Naive thymus-derived CD4-positive, alpha-beta T cell (primary cell): ENCODE measurements around the gene ARHGAP9. TPM values are rescaled to one million over a fixed set of nuclear protein-coding genes. Genes with fewer than 3 reads are reported as not detected.

Experiments used
- ATAC-seq: fragments of 150-1000 bp; cut with Tn5 transposase; 2 replicates; pipeline ENCODE4 v1.10.0; 2021; ENCODE audit warnings: mild to moderate bottlenecking, moderate library complexity
- CTCF ChIA-PET: fragments of 350-600 bp; sonication (Branson Sonifier 250); formaldehyde crosslinking; loops from one replicate; lab custom pipeline; 2021; ENCODE audit warnings: antibody characterized with exemption; lab: Charles Lee
- POLR2A ChIA-PET: fragments of 350-600 bp; sonication (Branson Sonifier 250); formaldehyde crosslinking; loops from one replicate; lab custom pipeline; 2021; ENCODE audit warnings: antibody characterized with exemption, inconsistent platforms; lab: Charles Lee
- DNase-seq, 9 donors: peaks; one replicate each; pipeline versions ENCODE4 v3.0.0 to v3.0.0-alpha.2; 2020 to 2022; ENCODE audit warnings: mixed read lengths in 1 of 9
- H3K27ac ChIP-seq: one replicate; pipeline ENCODE4 v1.7.0; 2013; ENCODE audit warnings: mild to moderate bottlenecking, low read depth, low read length, moderate library complexity
- H3K27me3 ChIP-seq, 2 donors: one replicate each; pipeline ENCODE4 v1.7.0; 2013; ENCODE audit warnings: low read length in 2 of 2, mild to moderate bottlenecking in 2 of 2, moderate library complexity in 2 of 2; ENCODE audit not compliant: control insufficient read depth in 2 of 2, insufficient read depth in 2 of 2
- H3K36me3 ChIP-seq, 3 experiments: 1 replicate in 2 of 3; 2 replicates in 1 of 3; pipeline ENCODE4 v1.7.0; 2013; ENCODE audit warnings: low read length in 3 of 3, mild to moderate bottlenecking in 3 of 3, moderate library complexity in 1 of 3; ENCODE audit not compliant: insufficient read depth in 3 of 3, control insufficient read depth in 2 of 3
- H3K4me1 ChIP-seq, 2 donors: one replicate each; pipeline ENCODE4 v1.7.0; 2013; ENCODE audit warnings: low read length in 2 of 2, mild to moderate bottlenecking in 2 of 2, moderate library complexity in 1 of 2; ENCODE audit not compliant: control insufficient read depth in 2 of 2, insufficient read depth in 2 of 2
- H3K4me3 ChIP-seq: 2 replicates; pipeline ENCODE4 v1.7.0; 2013; ENCODE audit warnings: mild to moderate bottlenecking, low read length
- H3K9me3 ChIP-seq, 3 experiments: 1 replicate in 2 of 3; 2 replicates in 1 of 3; pipeline ENCODE4 v1.7.0; 2013; ENCODE audit warnings: low read length in 3 of 3; ENCODE audit not compliant: control insufficient read depth in 2 of 3
- H3K27ac Mint-ChIP-seq, 9 donors: one replicate each; pipeline ENCODE4 v1.8.0; 2020 to 2022; ENCODE audit warnings: mixed read lengths in 9 of 9, mild to moderate bottlenecking in 8 of 9, moderate library complexity in 5 of 9, inconsistent platforms in 2 of 9
- H3K27me3 Mint-ChIP-seq, 5 donors: one replicate each; pipeline ENCODE4 v1.8.0; 2021 to 2022; ENCODE audit warnings: mixed read lengths in 5 of 5, mild to moderate bottlenecking in 1 of 5
- H3K36me3 Mint-ChIP-seq, 5 donors: one replicate each; pipeline ENCODE4 v1.8.0; 2020 to 2022; ENCODE audit warnings: mixed read lengths in 5 of 5, mild to moderate bottlenecking in 3 of 5, inconsistent platforms in 1 of 5
- H3K4me1 Mint-ChIP-seq, 7 donors: one replicate each; pipeline ENCODE4 v1.8.0; 2020 to 2022; ENCODE audit warnings: mixed read lengths in 7 of 7, mild to moderate bottlenecking in 3 of 7, inconsistent platforms in 1 of 7
- H3K4me3 Mint-ChIP-seq, 10 donors: one replicate each; pipeline ENCODE4 v1.8.0; 2020 to 2022; ENCODE audit warnings: mild to moderate bottlenecking in 10 of 10, mixed read lengths in 10 of 10, moderate library complexity in 6 of 10, inconsistent platforms in 2 of 10
- H3K9me3 Mint-ChIP-seq, 11 donors: one replicate each; pipeline ENCODE4 v1.8.0; 2020 to 2022; ENCODE audit warnings: mixed read lengths in 11 of 11, mild to moderate bottlenecking in 4 of 11, inconsistent platforms in 1 of 11, moderate library complexity in 1 of 11
- intact Hi-C, 2 donors: fragments of 100-400 bp; cut with micrococcal nuclease; formaldehyde crosslinking; loops; one replicate each; pipeline ENCODE4 v1.15.1; 2023
- polyA plus RNA-seq, 2 donors: library from polyadenylated mRNA; unstranded; fragments of 300-500 nt; fragmentation: Illumina TruSeq; gene quantifications; one replicate each; pipeline ENCODE4 v1.2.3, GENCODE V29; 2021
- total RNA-seq, 6 experiments: library from RNA in 5 of 6; stranded (reverse) in 5 of 6; gene quantifications; 1 replicate in 5 of 6; 2 replicates in 1 of 6; pipeline ENCODE4 v1.2.3 and lab custom pipeline; 2021 to 2026

ARHGAP9 gene
- total and polyA plus RNA-seq, 7 experiments from 2014 or later, result 198 to 366 (median 329) TPM

DNA sequence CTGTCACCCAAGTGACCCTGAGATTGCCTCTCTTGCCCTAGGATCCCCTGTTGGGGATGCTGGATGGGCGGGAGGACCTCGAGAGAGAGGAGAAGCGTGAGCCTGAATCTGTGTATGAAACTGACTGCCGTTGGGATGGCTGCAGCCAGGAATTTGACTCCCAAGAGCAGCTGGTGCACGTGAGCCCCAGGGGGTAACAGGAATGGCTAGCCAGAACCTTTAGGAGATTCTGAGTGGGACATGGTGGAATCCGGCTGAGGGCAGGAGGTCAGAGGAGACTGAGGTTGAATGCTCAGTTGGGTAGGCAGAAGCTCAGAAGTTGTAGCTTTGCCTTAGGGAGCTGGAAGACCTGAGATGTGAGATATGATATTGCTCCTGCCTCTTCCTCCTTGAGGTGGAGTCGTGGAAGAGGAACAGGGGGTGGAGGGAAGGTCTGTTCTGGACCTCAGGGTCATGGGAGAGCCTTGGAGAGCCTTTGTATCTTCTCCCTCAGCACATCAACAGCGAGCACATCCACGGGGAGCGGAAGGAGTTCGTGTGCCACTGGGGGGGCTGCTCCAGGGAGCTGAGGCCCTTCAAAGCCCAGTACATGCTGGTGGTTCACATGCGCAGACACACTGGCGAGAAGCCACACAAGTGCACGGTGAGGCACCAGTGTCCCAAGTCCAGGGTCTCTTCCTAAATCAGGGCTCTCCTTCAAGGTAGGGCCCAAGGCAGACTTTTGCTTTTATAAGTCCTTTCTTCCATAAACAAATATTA, 13.7 kb downstream of the ARHGAP9 start:
- no peak for DNase-seq
- H3K27me3 ChIP-seq, result no peaks in the 10 kb centered on the region
- Mint-ChIP-seq H3K27me3 (peaks cover 0 to 11% (median 4%) of the 10 kb centered on the region in 5 donors), H3K9me3 (no peaks in the 10 kb centered on the region), H3K36me3 (peaks cover 11 to 25% (median 15%) of the 10 kb centered on the region in 5 donors), H3K4me1 (peaks cover 25 to 43% (median 34%) of the 10 kb centered on the region in 7 donors), H3K4me3 (no peak overlapping the region), H3K27ac (peak overlapping the region in 8 of 9 donors; percentile 6 to 76 (median 66))
- H3K9me3 ChIP-seq, result no peaks in the 10 kb centered on the region
- ChIA-PET POLR2A (interaction anchor here (1.0 to 2.1 kb wide), 6 partner anchors 9 to 53 kb away, joined by 3 to 14 read pairs (median 6); partner anchors contain the start of genes ARHGAP9, INHBE and MARS1), CTCF (interaction anchor here (0.6 to 2.5 kb wide), 7 partner anchors 10 to 726 kb away, joined by 3 to 10 read pairs (median 3); no protein-coding TSS in a partner anchor)
- H3K4me1 ChIP-seq, result peaks cover 13 to 23% of the 10 kb centered on the region in 2 donors
- no peak for ATAC-seq
- no peak overlapping the region for H3K27ac ChIP-seq
- intact Hi-C loops, result no loop called here
- peaks cover 0 to 37% (median 3%) of the 10 kb centered on the region in 3 experiments for H3K36me3 ChIP-seq
- H3K4me3 ChIP-seq, result no peak overlapping the region

DNA sequence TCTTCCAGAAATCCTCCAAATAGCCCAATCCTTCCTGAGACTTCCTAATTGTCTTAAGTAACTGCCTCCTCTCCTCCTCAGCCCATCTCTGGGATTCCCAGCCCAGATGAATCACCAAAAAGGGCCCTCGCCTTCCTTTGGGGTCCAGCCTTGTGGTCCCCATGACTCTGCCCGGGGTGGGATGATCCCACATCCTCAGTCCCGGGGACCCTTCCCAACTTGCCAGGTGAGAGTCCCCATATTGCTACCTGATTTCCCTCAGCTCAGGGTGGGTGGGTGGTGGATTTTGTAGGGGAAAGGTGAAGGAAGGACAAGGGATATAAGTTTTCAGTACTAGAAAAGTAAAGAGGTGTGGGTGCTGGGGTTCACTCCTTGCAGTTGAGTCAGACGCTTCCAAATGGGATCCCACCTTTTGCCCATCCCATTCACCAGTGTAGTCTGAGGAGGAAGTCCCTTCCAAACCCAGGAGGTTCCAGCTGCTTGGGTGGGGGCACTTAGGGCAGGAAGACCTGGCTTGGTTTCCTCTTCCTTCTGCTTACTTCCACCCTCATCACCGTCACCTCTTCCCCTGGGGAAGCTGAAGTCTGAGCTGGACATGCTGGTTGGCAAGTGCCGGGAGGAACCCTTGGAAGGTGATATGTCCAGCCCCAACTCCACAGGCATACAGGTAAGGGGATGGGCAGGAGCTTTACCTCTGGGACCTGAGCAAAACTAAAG, 14.5 kb downstream of the ARHGAP9 start:
- Histone ChIP-seq H3K4me1 (peaks cover 20 to 25% of the 10 kb centered on the region in 2 donors), H3K27ac (no peak overlapping the region), H3K27me3 (no peaks in the 10 kb centered on the region), H3K4me3 (no peak overlapping the region), H3K9me3 (no peaks in the 10 kb centered on the region), H3K36me3 (peaks cover 0 to 30% (median 0%) of the 10 kb centered on the region in 3 experiments)
- peaks cover 0 to 17% (median 7%) of the 10 kb centered on the region in 5 donors for H3K27me3 Mint-ChIP-seq
- H3K27ac Mint-ChIP-seq, result peak overlapping the region in 6 of 9 donors; percentile 5 to 76 (median 52)
- CTCF ChIA-PET, result interaction anchor here (0.6 to 2.5 kb wide), 4 partner anchors 12 to 725 kb away, joined by 3 to 10 read pairs (median 4); no protein-coding TSS in a partner anchor
- H3K9me3 Mint-ChIP-seq, result no peaks in the 10 kb centered on the region
- intact Hi-C loops, result no loop called here
- H3K4me3 Mint-ChIP-seq, result peak overlapping the region in 2 of 10 donors; percentile 5 to 24
- H3K4me1 Mint-ChIP-seq, result peaks cover 30 to 49% (median 39%) of the 10 kb centered on the region in 7 donors
- peaks cover 11 to 25% (median 15%) of the 10 kb centered on the region in 5 donors for H3K36me3 Mint-ChIP-seq
- POLR2A ChIA-PET, result interaction anchor here (0.7 to 2.1 kb wide), 7 partner anchors 9 to 53 kb away, joined by 3 to 14 read pairs (median 5); partner anchors contain the start of genes ARHGAP9, INHBE and MARS1
- no peak for DNase-seq
- no peak for ATAC-seq

DNA sequence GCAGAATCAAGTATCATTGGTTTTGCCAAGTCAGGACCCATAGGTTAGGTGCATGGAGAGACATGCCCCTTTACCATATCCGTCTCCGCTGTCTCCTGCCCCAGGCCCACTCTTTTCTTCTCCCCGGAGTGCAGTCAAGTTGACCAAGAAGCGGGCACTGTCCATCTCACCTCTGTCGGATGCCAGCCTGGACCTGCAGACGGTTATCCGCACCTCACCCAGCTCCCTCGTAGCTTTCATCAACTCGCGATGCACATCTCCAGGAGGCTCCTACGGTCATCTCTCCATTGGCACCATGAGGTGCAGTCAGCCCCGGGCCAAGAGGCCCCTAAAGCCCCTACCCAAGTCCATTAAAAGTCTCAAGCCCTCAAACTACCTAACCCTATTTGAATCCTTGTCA, 15.1 kb downstream of the ARHGAP9 start:
- intact Hi-C loops, result no loop called here
- ATAC-seq (no peak), DNase-seq (no peak)
- H3K27me3 Mint-ChIP-seq, result peaks cover 0 to 21% (median 8%) of the 10 kb centered on the region in 5 donors
- CTCF ChIA-PET, result interaction anchor here (0.6 to 2.5 kb wide), 3 partner anchors 12 to 104 kb away, joined by 3 to 10 read pairs (median 4); no protein-coding TSS in a partner anchor
- H3K9me3 Mint-ChIP-seq, result no peaks in the 10 kb centered on the region
- Histone ChIP-seq H3K27me3 (no peaks in the 10 kb centered on the region), H3K9me3 (no peaks in the 10 kb centered on the region), H3K4me3 (no peak overlapping the region), H3K4me1 (peaks cover 21 to 25% of the 10 kb centered on the region in 2 donors), H3K27ac (no peak overlapping the region), H3K36me3 (peaks cover 0 to 24% (median 0%) of the 10 kb centered on the region in 3 experiments)
- peak overlapping the region in 3 of 10 donors; percentile 2 to 24 (median 5) for H3K4me3 Mint-ChIP-seq
- H3K4me1 Mint-ChIP-seq, result peaks cover 31 to 51% (median 39%) of the 10 kb centered on the region in 7 donors
- POLR2A ChIA-PET, result interaction anchor here (0.7 to 6.9 kb wide), 2 partner anchors 9 to 14 kb away, joined by 3 to 81 read pairs; partner anchors contain the start of gene ARHGAP9
- peak overlapping the region in 4 of 9 donors; percentile 14 to 52 (median 26) for H3K27ac Mint-ChIP-seq
- H3K36me3 Mint-ChIP-seq, result peaks cover 11 to 21% (median 15%) of the 10 kb centered on the region in 5 donors

DNA sequence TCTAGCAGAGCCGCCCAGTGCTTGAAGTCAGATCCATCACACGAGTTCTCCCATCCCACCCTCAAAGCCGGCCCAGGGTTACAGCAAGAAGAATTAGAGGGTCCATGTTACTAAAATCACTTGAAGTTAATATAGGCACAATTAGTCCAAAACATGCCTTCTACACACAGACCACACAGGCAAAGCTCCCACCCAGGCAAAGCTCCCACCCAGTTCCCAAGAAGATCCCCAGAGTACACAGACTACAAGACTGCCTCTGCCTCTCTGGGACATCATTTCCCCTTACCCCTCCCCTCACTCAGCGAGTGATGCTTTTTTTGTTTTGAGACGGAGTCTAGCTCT, 16.8 kb downstream of the ARHGAP9 start:
- peaks cover 4 to 11% (median 8%) of the 10 kb centered on the region in 5 donors for H3K36me3 Mint-ChIP-seq
- H3K4me3 ChIP-seq, result no peak overlapping the region
- peaks cover 21 to 30% of the 10 kb centered on the region in 2 donors for H3K4me1 ChIP-seq
- ChIA-PET POLR2A (interaction anchor here (0.9 to 6.9 kb wide), 8 partner anchors 9 to 61 kb away, joined by 3 to 81 read pairs (median 4); partner anchors contain the start of gene ARHGAP9), CTCF (interaction anchor here (0.6 to 6.5 kb wide), 6 partner anchors 10 to 345 kb away, joined by 3 to 101 read pairs (median 3); partner anchors contain the start of gene ARHGAP9)
- H3K27me3 ChIP-seq, result no peaks in the 10 kb centered on the region
- H3K27me3 Mint-ChIP-seq, result peaks cover 0 to 22% (median 8%) of the 10 kb centered on the region in 5 donors
- intact Hi-C loops, result loop anchor here (1.0 to 2.0 kb wide), 6 partner anchors 15 to 250 kb away; partner anchors contain the start of gene NXPH4 (in 1 of the 2)
- H3K9me3 ChIP-seq, result no peaks in the 10 kb centered on the region
- peaks cover 0 to 9% (median 0%) of the 10 kb centered on the region in 3 experiments for H3K36me3 ChIP-seq
- H3K4me3 Mint-ChIP-seq, result peak overlapping the region; percentile 78 to 91 (median 88)
- H3K4me1 Mint-ChIP-seq, result peaks cover 38 to 58% (median 42%) of the 10 kb centered on the region in 7 donors
- DNase-seq, result no peak
- no peak overlapping the region for H3K27ac ChIP-seq
- no peak for ATAC-seq
- H3K9me3 Mint-ChIP-seq, result peaks cover 0 to 2% (median 0%) of the 10 kb centered on the region in 11 donors
- peak overlapping the region; percentile 47 to 91 (median 70) for H3K27ac Mint-ChIP-seq

DNA sequence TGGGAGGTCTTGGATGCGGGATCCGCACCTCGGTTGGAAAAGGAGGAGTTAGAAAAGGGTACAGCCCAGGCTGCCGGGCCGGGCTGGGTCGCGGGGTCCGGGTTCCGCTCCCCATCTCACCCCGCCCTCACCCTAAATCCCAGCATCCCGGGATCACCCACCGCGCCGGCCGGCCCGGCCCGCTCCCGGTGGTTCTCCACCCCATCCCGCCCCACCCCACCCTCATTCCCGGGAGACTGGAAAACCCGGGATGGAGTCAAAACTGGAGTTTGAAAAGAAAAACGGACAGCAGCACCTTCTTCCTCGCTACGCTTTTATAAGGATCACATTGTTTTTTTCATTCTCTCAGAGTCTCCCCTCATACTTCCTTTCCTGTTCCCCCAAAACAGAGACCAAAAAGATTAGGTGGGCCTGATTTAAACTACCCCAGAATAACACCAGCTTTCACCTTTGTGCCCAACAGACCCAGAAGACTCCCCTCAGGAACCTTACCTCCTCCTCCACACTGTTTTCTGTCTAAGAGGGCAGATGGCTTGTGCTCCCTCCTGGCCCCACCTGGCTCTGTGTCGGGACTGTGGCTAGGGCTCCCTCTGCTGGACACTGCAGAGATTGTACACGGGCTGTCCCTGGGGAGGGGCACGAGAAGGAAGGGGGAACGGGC, 17.3 kb downstream of the ARHGAP9 start:
- peak; percentile 84 for ATAC-seq
- Mint-ChIP-seq H3K9me3 (peaks cover 0 to 2% (median 0%) of the 10 kb centered on the region in 11 donors), H3K27me3 (peaks cover 0 to 22% (median 8%) of the 10 kb centered on the region in 5 donors), H3K4me3 (peak overlapping the region; percentile 78 to 93 (median 88)), H3K27ac (peak overlapping the region; percentile 56 to 91 (median 70)), H3K36me3 (peaks cover 0 to 6% (median 4%) of the 10 kb centered on the region in 5 donors), H3K4me1 (peaks cover 35 to 55% (median 42%) of the 10 kb centered on the region in 7 donors)
- Histone ChIP-seq H3K9me3 (no peaks in the 10 kb centered on the region), H3K36me3 (peaks cover 0 to 5% (median 0%) of the 10 kb centered on the region in 3 experiments), H3K27ac (no peak overlapping the region), H3K27me3 (no peaks in the 10 kb centered on the region), H3K4me1 (peaks cover 21 to 30% of the 10 kb centered on the region in 2 donors), H3K4me3 (peak overlapping the region; percentile 56)
- POLR2A ChIA-PET, result interaction anchor here (0.9 to 6.9 kb wide), 9 partner anchors 9 to 61 kb away, joined by 3 to 81 read pairs (median 5); partner anchors contain the start of genes ARHGAP9 and DDIT3
- peak; percentile 75 to 92 (median 86) for DNase-seq
- CTCF ChIA-PET, result interaction anchor here (0.5 to 6.5 kb wide), 8 partner anchors 10 to 1585 kb away, joined by 3 to 101 read pairs (median 3); partner anchors contain the start of genes ARHGAP9 and AVIL
- intact Hi-C loops, result loop anchor here (1.0 to 2.0 kb wide), 6 partner anchors 16 to 250 kb away; partner anchors contain the start of gene NXPH4 (in 1 of the 2)
